Heart right ventricle (tissue), 16 donors: ENCODE data around the gene FCN1. TPM values are rescaled to one million over a fixed set of nuclear protein-coding genes. Genes with fewer than 3 reads are reported as not detected.

ENCODE experiments used
- ATAC-seq, 8 donors: fragments of 200-7000 bp; cut with Tn5 transposase; one replicate each; pipeline ENCODE4 v1.9.1; 2020; ENCODE audit warnings: mild to moderate bottlenecking in 8 of 8, moderate library complexity in 8 of 8, moderate number of reproducible peaks in 1 of 8
- DNase-seq, 2 donors: peaks; one replicate each; pipeline ENCODE4 v3.0.0-alpha.2; 2020
- H3K27ac ChIP-seq, 10 donors: fragments of 200-600 bp; sonication (generic) in 2 of 10; one replicate each; pipeline versions ENCODE4 v1.5.0 to v1.8.0; 2020 to 2022; ENCODE audit warnings: mild to moderate bottlenecking in 3 of 10
- H3K27me3 ChIP-seq, 7 donors: fragments of 200-600 bp; one replicate each; pipeline ENCODE4 v1.8.0; 2021 to 2022; ENCODE audit warnings: mild to moderate bottlenecking in 2 of 7
- H3K36me3 ChIP-seq, 9 donors: fragments of 200-600 bp; sonication (generic) in 1 of 9; one replicate each; pipeline versions ENCODE4 v1.5.0 to v1.8.0; 2020 to 2022; ENCODE audit warnings: mild to moderate bottlenecking in 2 of 9
- H3K4me1 ChIP-seq, 9 donors: fragments of 200-600 bp; sonication (generic) in 1 of 9; one replicate each; pipeline versions ENCODE4 v1.5.0 to v1.8.0; 2020 to 2022; ENCODE audit warnings: mild to moderate bottlenecking in 4 of 9
- H3K4me3 ChIP-seq, 10 donors: fragments of 200-600 bp; sonication (generic) in 2 of 10; one replicate each; pipeline versions ENCODE4 v1.5.0 to v1.8.0; 2020 to 2022; ENCODE audit warnings: mild to moderate bottlenecking in 7 of 10, moderate library complexity in 2 of 10
- H3K9me3 ChIP-seq, 11 donors: fragments of 200-600 bp in 10 of 11; sonication (generic) in 2 of 11; one replicate each; pipeline versions ENCODE4 v1.5.0 to v1.8.0; 2013 to 2022; ENCODE audit warnings: mild to moderate bottlenecking in 2 of 11, control low read depth in 1 of 11, moderate library complexity in 1 of 11
- CTCF ChIP-seq, 9 donors: fragments of 200-600 bp; sonication (generic) in 2 of 9; IDR thresholded peaks; one replicate each; pipeline versions ENCODE4 v1.5.0 to v1.8.0; 2021 to 2022; ENCODE audit warnings: antibody characterized with exemption in 9 of 9, mild to moderate bottlenecking in 5 of 9, moderate library complexity in 1 of 9
- WGBS, 2 donors: extraction: QIAGEN DNeasy Blood & Tissue Kit; methylation state at CpG; one replicate each; pipeline ENCODE4 v1.1.7; 2013; ENCODE audit warnings: inconsistent platforms in 1 of 2; 5-methylcytosine and 5-hydroxymethylcytosine counted together
- intact Hi-C, 10 donors: fragments of 100-400 bp; cut with DNase I; formaldehyde crosslinking; loops; one replicate each; pipeline versions ENCODE4 v1.11.1 to v1.14.2; 2022
- polyA plus RNA-seq, 2 donors: library from polyadenylated mRNA; stranded (reverse); fragments of 200-250 nt; gene quantifications; one replicate each; pipeline ENCODE4 v1.2.3, GENCODE V29; 2013
- total RNA-seq, 10 donors: library from RNA; stranded (reverse); fragmentation: NEBNext Ultra II Directional in 3 of 10; extraction: Animal tissue kit (Norgen Biotek cat#: 25700) in 3 of 10; gene quantifications; one replicate each; pipeline versions ENCODE4 v1.2.1 to v1.2.4, GENCODE V29; 2021 to 2023
- donor health status: Arrhythmogenic right ventricular cardiomyopathy.
- donor health status: ischemic (EF 13 %, LVEDD 7.1; RV severe dilation, severe dysfunction).
- donor health status: healthy with polysubstance abuse.
- donor health status: DM: no; HTN: yes; CAD: no.
- donor health status: DM: no; HTN: no; CAD: no.
- donor health status: ischemic (EF 25% LVEDD 6.9; RV normal size, moderate dysfunction).
- donor health status: ischemic (EF 25% LVEDD 5.7; RV mildly dilated, moderate dysfunction).
- donor health status: healthy.
- donor health status: DM: yes; HTN: yes; CAD: no.
- donor health status: Ischemic cardiomyopathy.
- donor health status: ischemic (EF 35%, LVEDD 5.7; RV mildly dilated, moderate dysfunction).
- donor health status: nonischemic (EF 11% LVEDD 7.7; RV severe dilation, severe dysfunction).
- donor health status: DM: yes; HTN: yes; CAD: no.
- donor health status: PGD.
- donor health status: ischemic (EF 29% LVEDD 5.4; RV normal size, mild dysfunction).
- donor health status: nonischemic (EF 23%, LVEDD 6.1; RV moderate dilation, normal function).

FCN1 gene
- total and polyA plus RNA-seq, 12 donors: 0.97 to 64.7 (median 2.7) TPM

- Histone ChIP-seq H3K27me3 (peaks cover 0 to 39% (median 10%) of the 10 kb centered on the region in 7 donors), H3K27ac (peak overlapping the region in 1 of 10 donors; percentile 14), H3K36me3 (peaks cover 0 to 14% (median 0%) of the 10 kb centered on the region in 9 donors), H3K4me1 (peaks cover 0 to 22% (median 0%) of the 10 kb centered on the region in 9 donors), H3K4me3 (peak overlapping the region in 1 of 10 donors; percentile 49), H3K9me3 (peaks cover 0 to 18% (median 11%) of the 10 kb centered on the region in 11 donors)
- intact Hi-C loops: no loop called here
- DNase-seq (no peak), ATAC-seq (no peak)
- 91 to 92% methylated on average over 26 of the region's 26 CpGs for WGBS, 2 donors
- no peak for TF ChIP-seq CTCF (IDR thresholded peaks at IDR 0.05)
Measured at GRCh38 chr9:134915046-134915985, 2.4 kb downstream of the FCN1 start.

- H3K36me3 ChIP-seq: peaks cover 0 to 14% (median 0%) of the 10 kb centered on the region in 9 donors
- intact Hi-C loops: no loop called here
- peak overlapping the region in 1 of 10 donors; percentile 49 for H3K4me3 ChIP-seq
- no peak overlapping the region for H3K27ac ChIP-seq
- H3K4me1 ChIP-seq: peaks cover 0 to 21% (median 0%) of the 10 kb centered on the region in 9 donors
- peaks cover 0 to 9% (median 4%) of the 10 kb centered on the region in 11 donors for H3K9me3 ChIP-seq
- WGBS, 2 donors: 84 to 88% methylated on average over 7 of the region's 7 CpGs
- peaks cover 0 to 39% (median 10%) of the 10 kb centered on the region in 7 donors for H3K27me3 ChIP-seq
- ATAC-seq (no peak), DNase-seq (no peak)
- TF ChIP-seq CTCF (IDR thresholded peaks at IDR 0.05): no peak
Measured at GRCh38 chr9:134914501-134914834, 3.2 kb downstream of the FCN1 start.

- Histone ChIP-seq H3K9me3 (peaks cover 0 to 4% (median 0%) of the 10 kb centered on the region in 11 donors), H3K4me3 (peak overlapping the region in 1 of 10 donors; percentile 49), H3K36me3 (peaks cover 0 to 14% (median 0%) of the 10 kb centered on the region in 9 donors), H3K4me1 (peaks cover 0 to 16% (median 0%) of the 10 kb centered on the region in 9 donors), H3K27ac (no peak overlapping the region), H3K27me3 (peaks cover 0 to 39% (median 10%) of the 10 kb centered on the region in 7 donors)
- intact Hi-C loops: no loop called here
- ATAC-seq (no peak), DNase-seq (no peak)
- WGBS, 2 donors: 87 to 90% methylated on average over 23 of the region's 23 CpGs
- no peak for TF ChIP-seq CTCF (IDR thresholded peaks at IDR 0.05)
Measured at GRCh38 chr9:134913713-134914500, 3.8 kb downstream of the FCN1 start.

GRCh38 chr9:134913041-134913712 lies 4.5 kb downstream of the FCN1 start:
- no peaks in the 10 kb centered on the region for H3K9me3 ChIP-seq
- H3K4me3 ChIP-seq: no peak overlapping the region
- H3K27ac ChIP-seq: no peak overlapping the region
- DNase-seq (no peak), ATAC-seq (no peak)
- H3K36me3 ChIP-seq: peaks cover 0 to 14% (median 0%) of the 10 kb centered on the region in 9 donors
- no peak for TF ChIP-seq CTCF (IDR thresholded peaks at IDR 0.05)
- H3K27me3 ChIP-seq: peaks cover 0 to 39% (median 10%) of the 10 kb centered on the region in 7 donors
- H3K4me1 ChIP-seq: peaks cover 0 to 9% (median 0%) of the 10 kb centered on the region in 9 donors
- 88 to 90% methylated on average over 22 of the region's 22 CpGs for WGBS, 2 donors
- intact Hi-C loops: no loop called here
